ENCODE data around the gene PAH. TPM values are rescaled to one million over a fixed set of nuclear protein-coding genes. Genes with fewer than 3 reads are reported as not detected.

The PAH gene
- total RNA-seq, 2 donors from 2014 or later, result not detected

DNA sequence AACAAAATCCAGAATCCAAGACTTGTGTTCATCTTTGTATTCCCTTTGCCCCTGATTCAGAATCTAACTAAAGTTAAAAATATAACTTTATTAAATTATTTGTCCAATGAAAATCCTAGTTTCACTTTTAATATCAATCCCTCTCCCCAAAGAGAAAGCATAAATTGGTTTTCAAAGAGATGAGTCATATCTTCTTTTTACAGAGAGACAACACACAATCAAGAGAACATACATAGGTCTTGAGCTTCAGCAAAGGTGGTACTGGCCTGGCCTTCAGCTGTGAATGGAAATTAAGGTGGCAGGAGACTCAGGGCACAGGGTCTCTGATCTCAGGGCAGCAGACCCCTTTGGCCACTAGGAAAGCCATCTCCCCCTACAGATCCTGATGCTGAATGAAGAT, 36.2 kb upstream of the PAH start:
- intact Hi-C loops (cut with DNase I, micrococcal nuclease), result no loop called here
- ATAC-seq (no peak), DNase-seq (no peak)

DNA sequence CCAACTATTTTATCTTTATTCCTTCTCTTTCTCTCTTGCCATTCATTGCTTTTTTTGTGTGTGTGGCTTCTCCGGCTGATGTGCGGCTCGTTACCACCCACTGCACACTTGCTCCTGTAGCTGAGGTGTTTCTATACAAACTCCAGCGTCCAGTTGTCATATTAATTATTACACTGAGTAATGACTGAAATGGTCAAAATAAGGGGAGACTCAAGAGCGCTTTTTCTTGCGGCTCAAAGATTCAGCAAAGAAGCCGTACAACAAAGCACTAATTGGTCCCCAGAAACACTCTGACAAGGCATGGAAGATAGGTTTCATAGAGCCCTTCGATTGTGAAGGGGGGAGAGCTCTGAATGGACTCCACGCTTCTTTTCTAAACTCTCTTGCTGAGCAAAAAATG, 34.8 kb upstream of the PAH start:
- intact Hi-C loops (cut with DNase I, micrococcal nuclease), result no loop called here
- DNase-seq, result no peak

DNA sequence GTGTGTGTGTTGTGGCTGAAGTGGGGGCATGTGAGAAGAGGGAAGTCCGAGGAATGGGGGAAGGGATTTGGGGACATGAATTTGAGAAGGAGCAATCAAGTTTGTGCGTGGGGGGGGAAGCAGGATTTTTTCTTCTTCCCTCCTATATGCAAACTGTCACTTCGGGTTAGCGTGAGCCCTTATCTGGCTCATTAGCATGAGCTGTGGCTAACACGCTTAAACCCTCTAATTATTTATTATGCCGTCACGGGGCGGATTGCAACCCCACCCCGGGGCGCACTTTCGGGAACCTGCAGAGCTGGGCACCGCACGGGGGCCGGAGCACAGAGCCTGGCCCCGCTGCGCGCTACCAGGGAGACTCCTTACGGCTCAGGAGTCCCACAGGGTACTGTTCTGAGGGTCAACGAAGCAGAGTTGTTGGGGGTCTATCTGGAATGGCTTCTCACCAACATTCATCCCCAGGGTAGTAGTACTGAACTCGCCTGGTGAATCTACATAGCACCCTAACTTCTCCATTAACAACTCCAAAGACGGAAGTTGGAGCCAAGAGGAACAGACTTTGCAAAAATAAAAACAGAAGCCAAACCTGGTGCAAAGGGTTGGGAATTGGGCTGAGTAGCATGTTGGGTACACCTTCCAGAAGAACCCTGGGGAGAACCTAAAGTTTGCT, 34.0 kb upstream of the PAH start:
- intact Hi-C loops (cut with DNase I, micrococcal nuclease), result no loop called here
- no peak for DNase-seq
- ATAC-seq, result no peak

More for the DNA sequence above, 34.8 kb upstream of the PAH start:
- ATAC-seq, result no peak

DNA sequence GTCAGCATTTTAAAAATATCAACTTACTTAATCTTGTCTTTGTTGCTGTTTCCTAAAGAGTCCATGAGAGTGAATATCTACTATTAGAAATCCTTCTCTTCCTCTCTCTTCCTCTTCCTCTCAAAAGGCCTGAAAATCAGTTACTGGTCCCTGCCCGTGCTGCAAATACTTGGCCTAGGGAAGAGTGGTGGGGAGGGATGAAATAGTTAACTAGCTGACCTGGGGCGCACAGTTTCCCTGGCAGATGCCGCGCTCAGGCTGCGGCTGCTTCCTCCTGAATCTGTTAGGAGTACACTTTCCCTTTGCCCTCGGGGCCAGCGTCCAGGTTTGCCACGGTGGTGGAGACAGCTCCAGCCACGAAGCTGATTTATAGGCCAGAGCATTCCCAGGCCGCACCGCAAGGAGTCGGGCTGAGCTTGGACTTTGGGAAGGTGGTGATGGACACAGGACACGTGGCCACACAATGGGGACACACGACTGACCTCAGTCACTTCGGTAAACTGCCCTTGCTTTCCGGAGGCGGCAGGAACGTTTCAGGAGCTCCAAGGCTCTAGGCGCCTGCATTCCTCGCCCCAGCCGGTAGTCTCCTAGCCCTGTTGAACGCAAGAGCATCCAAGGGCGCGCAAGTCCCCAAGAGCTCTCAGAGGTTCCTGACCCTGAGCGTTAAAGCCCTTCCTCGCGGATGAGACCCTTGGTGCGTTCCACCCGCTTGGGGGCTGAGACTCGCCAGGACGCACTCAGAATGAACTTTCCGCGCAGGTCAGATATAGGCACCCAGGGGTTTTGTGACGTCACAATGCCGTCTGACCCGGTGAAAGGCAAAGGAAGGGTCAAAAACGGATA, 33.3 kb upstream of the PAH start:
- ATAC-seq (peak; percentile 62), DNase-seq (peak in 1 of 2 donors; percentile 23)
- intact Hi-C loops (cut with DNase I, micrococcal nuclease), result no loop called here

DNA sequence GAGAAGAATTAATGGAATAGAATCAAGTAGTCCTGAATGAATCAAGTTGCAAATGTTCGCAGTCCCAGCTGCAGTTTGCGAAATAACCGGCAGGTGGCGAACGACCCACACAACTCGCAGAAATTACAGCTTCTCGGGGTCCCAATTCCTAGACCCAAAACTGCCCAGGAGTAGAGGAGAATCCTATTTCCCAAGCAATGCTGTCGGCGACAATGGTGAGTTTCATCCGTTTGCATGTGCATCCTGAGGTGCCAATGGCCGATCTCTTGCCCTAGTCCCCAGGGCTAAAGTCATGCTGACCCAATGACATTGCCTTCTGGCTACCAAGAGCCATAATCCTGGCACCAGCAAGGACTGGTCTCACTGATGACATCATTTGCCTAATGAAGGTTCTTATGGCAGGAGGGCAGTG, 31.9 kb upstream of the PAH start:
- peak in 1 of 2 donors; percentile 54 for DNase-seq
- intact Hi-C loops (cut with DNase I, micrococcal nuclease), result loop anchor here (2.0 to 10.0 kb wide), 2 partner anchors 596 to 600 kb away; no protein-coding TSS in a partner anchor
- ATAC-seq, result no peak

DNA sequence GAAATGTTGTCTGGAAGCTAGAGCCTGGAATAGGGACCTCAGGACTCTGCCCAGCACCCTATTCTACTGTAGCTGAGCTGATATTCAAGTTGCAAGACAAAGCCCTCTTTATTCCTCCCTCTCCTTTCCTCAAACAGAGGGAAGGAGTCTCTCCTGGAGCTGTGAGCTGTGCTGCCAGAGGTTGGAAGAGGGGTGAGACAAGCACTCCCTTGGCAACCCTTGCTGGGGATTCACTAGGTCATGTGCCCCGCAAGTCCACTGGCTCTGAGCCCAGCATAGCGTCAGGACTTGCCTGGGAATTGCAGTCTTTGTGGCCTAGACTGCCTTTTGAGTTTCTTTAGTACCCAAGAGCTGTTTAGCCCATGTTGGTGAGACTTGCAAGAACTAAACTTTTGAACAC, 29.0 kb upstream of the PAH start:
- intact Hi-C loops (cut with DNase I, micrococcal nuclease), result loop anchor here in 1 of 2 donors (10.0 kb wide), 1 partner anchor 599 kb away; no protein-coding TSS in a partner anchor
- DNase-seq, result no peak
- ATAC-seq, result no peak

DNA sequence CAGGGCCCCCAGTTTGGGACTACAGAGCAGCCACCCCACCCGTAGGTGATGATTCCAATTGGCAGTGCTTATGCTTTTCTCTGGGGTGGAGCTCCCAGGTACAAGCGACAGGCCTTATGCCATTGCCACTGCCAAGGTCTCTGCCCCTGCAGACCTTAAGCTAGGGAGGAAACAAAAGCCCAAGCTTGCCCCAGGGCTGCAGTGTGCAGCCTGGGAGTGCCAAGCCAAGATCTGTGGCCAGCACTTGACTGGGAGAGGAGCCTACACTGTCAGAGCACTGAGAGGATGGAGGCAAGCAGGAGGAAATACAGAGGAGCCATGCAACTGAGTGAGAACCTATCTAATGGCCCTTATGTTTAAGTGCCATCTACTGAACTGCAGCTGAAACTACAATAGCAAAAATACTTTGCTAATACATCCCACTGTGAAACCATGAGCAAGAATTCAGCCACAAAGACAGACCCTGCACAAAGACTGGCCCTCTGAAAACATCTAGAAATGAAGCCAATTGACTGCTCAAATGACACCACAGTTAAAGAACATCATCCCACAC, 22.7 kb upstream of the PAH start:
- no peak for DNase-seq
- no peak for ATAC-seq
- intact Hi-C loops (cut with DNase I, micrococcal nuclease), result loop anchor here in 1 of 2 donors (10.0 kb wide), 1 partner anchor 605 kb away; no protein-coding TSS in a partner anchor

DNA sequence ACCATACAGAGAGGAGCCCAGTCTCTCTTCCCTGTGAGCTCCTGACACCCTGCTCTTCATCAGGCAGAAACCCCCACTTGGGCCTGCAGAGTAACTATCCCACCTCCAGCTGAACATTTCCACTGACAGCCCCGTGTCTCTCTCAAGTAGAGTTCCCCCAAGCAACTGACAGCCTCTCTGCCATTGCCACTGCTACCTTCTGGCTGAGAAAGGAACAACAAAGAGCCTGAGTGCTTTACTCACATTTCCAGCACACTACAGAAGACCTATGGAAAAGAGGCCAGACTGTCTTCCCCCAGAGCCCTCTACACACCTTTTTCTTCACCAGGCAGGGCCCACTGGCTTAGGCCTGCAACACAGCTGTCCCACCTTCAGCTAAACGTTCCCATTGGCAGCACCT, 22.0 kb upstream of the PAH start:
- DNase-seq (no peak), ATAC-seq (no peak)
- intact Hi-C loops (cut with DNase I, micrococcal nuclease), result no loop called here

DNA sequence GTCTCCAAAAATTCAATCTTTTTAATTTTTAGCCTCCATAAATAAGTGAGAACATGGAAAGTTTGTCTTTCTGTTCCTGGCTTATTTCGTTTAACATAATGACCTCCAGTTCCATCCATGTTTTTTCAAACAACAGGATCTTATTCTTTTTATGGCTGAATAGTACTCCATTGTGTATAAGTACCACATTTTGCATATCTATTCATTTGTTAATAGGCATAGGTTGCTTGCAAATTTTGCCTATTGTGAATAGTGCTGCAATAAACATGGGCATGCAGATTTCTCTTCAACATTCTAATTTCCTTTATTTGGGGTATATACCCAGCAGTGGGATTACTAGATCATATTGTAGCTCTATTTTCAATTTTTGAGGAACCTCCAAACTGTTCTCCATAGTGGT, 16.1 kb upstream of the PAH start:
- intact Hi-C loops (cut with DNase I, micrococcal nuclease), result no loop called here
- no peak for ATAC-seq
- no peak for DNase-seq

DNA sequence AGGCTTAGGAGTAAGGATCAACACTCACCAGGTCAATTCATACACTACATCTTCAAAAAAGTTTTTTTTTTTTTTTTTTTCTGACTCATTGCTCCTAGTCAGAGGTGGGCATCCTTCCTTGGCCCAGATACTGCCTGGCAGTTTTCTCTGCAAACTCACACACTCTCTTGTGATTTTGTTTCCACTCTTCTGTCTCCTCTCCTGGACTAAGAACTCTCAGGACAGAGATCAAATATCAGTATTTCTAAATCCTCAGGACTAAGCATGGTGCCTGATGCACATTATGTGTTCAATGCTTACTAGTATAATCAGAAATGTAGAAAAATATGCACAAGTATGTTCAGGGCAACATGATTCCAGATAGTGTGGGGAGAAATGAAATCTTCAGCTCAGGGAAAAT, 10.2 kb upstream of the PAH start:
- ATAC-seq (no peak), DNase-seq (no peak)
- intact Hi-C loops (cut with DNase I, micrococcal nuclease), result no loop called here

DNA sequence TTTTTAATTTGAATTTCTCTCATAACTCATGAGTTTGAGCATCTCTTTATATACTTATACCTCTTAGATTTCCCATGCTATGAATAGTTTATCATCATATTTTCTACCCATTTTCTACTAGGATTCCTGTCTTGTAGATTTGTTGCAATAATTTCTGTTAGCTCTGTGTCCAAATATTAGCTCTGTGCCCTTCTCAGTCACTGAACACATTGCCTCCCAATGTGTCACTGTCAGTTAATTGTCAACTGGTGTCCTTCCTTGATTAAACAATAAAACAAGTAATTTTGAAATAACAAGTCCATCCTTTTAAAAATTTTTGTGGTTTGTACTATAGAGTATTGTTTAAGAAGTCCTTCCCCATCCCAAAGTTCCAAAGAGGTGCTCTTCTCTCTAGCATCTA, 4.2 kb upstream of the PAH start:
- DNase-seq (no peak), ATAC-seq (no peak)
- intact Hi-C loops (cut with DNase I, micrococcal nuclease), result no loop called here

DNA sequence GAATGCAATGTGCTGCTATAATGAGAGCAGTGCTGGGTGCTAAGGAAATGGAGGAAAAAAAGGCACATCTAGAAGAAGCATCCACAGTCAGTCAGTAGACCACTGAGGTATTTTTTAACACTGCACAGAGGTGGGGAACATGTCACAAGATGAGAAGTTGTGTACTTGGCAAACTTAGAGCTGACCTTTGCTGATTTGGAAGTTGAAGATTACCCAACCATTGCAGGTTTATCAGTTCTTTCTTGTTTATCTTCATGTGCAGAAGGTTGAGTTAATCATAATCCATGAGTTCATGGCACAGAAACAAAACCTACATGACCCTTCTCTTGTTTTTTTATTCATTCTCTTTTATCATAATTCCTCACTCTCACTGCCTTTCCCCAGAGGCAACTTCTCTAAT, 3.2 kb upstream of the PAH start:
- DNase-seq (no peak), ATAC-seq (no peak)
- intact Hi-C loops (cut with DNase I, micrococcal nuclease), result no loop called here

DNA sequence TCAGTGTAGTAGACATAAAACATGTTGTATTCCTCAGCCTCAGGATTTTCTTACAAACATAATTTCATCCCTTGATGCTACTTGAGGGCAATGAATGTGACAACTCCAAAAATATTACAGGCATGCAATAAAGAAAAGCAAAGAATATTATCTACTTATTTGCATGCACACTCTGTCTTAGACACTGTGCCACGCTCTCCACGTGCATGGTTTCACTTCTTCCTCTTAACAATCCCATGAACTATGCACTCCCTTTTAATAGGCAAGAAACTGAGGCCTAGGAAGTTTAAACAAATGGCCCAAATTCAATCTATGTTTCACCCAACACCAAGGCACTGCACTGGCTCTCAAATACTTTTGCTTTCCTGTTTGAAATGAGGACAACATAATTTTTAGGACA, 1.8 kb upstream of the PAH start:
- DNase-seq (no peak), ATAC-seq (no peak)
- intact Hi-C loops (cut with DNase I, micrococcal nuclease), result no loop called here

DNA sequence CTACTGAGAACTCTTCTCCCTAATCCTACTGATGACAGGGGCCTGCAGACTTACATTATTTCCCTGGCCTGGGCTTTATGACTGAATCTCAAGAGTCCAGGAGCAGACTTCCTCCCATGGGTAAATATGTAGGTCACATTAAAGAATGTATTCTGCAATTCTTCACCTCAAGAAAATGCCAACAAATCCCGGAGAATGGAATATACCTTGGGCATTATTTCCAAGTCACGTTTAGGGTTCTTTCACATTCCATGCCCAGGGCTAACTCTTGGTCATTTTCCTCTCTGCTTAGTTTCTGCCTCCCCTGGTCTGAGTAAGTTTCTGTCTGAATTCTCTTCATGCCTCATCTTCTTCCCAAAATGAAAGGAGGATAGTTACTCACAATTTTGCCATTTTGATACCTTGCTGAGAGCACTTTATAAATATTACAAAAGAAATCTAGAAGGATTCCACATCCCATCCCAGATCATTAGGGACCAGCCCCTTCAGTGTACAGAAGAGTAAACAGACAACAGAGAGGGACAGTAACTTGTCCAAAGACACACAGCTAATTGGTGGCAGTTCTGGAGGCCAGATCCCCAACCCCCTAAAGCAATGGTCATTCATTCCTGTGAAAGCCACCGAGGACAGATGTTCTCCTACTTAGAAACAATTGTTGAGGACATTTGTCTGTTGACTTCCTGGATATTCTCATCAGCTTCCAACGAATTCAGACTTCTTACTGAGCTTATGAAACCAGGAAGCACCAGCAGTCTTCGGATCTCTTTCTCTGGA, 605 bp downstream of the PAH start:
- intact Hi-C loops (cut with DNase I, micrococcal nuclease), result no loop called here
- ATAC-seq (no peak), DNase-seq (no peak)

DNA sequence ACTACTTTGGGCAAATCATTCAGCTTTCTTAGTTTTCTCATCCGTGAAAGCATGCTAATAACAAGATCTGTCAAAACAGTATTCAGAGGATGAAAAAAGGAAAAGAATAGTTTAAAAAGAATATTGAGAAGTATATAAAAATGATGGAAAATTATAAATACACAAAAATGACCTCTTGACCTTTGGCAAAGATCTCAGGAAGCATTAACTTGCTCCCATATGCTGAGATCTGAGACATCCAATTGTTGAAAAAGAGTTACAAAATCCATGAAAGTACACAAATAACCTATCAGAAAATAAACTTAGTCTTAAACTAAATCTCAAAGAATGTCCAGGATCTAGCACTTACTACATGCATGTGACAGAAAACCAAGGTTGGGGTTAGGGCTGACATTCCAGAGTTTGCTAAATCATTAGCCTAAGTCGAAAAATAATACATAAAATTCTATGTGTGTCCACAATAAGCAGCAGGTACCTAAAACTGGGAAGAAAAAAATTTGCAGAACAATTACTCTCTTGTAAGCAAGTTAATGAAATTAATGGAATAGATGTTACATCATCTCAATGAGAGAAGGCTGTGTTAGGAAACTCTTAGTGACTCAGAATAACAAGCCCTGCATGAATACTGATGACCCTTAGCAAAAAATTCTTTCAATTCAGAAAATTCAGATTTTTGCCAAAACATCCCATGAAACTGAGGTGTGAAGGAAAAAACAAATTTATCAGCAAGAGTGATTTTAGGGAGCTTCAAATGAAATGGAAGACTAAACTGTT, 3.4 kb downstream of the PAH start:
- DNase-seq, result no peak
- intact Hi-C loops (cut with DNase I, micrococcal nuclease), result no loop called here
- no peak for ATAC-seq

DNA sequence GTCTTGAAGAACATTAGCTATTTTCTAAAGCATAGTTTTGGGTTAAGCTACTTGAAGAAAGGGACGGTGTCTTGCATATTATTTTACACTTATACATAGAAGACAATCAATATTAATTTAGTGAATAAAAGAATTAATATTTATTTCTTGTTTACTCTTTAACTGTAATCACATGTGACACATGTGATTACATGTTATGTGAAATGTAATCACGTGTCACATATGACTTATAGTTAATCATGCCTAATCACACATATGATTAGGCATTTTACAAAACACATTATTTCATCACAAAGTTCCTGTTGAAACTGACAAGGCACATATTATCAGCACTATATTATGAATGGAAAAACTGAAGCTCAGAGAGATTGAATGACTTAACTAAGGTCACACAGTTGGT, 4.8 kb downstream of the PAH start:
- no peak for ATAC-seq
- no peak for DNase-seq

DNA sequence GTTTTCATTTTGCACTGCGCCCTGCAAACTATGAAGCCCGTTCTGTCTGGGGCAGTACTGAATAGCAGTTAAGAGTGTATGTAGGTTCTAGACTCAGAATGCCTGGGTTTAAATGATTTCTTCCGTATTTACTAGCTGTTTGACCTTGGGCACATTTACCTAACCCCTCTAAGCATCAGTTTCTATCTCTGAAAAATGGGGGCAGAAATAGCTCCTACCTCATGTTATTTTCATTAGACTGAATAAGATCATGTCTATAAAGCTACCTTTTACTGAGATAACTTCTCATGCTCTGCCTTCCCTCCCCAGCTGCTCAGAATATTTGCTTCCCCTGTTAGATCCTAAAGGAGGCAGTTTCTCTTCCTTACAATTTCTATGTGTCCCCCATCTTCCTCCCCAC, 5.7 kb downstream of the PAH start:
- DNase-seq, result no peak
- intact Hi-C loops (cut with DNase I, micrococcal nuclease), result no loop called here
- no peak for ATAC-seq

More for the DNA sequence above, 4.8 kb downstream of the PAH start:
- intact Hi-C loops (cut with DNase I, micrococcal nuclease), result no loop called here

DNA sequence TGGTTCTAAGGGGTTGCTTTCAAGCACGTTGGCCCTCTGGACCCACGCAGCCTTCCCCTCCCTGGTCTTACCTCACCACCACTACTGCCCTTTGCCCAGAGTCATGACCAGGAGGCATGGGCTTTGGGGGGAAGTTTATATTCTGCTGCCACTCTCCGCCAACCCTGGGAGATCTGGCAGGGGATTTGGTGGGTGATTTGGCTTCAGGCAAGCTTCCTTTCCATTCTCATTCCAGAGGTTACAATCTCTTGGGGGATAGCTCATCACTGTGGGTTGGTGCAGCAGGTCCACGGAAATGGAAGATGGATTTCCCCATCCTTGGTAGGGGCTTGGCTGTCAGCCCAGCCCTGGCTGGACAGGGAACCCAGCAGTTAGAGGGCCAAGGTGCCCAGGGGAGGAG, 6.3 kb downstream of the PAH start:
- DNase-seq (no peak), ATAC-seq (no peak)
- intact Hi-C loops (cut with DNase I, micrococcal nuclease), result no loop called here

DNA sequence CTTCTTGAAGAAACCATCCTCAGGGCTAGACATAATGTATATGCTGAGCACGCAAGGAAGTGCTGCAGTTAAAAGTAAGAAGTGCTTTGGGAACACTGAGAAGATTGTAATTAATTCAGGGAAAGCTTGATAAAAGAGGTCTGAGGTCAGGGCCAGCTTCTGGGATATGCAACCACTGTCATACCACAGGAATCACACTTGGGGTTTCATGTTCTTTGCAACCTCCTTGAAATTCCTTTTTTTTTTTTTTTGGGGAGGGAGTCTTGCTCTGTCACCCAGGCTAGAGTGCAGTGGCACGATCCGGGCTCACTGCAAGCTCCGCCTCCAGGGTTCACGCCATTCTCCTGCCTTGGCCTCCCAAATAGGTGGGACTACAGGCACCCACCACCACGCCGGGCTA, 6.9 kb downstream of the PAH start:
- no peak for ATAC-seq
- intact Hi-C loops (cut with DNase I, micrococcal nuclease), result no loop called here
- no peak for DNase-seq

All from left colon (tissue), 2 donors.